Lung (tissue), 12 donors: ENCODE measurements around the gene JPH2. TPM values are rescaled to one million over a fixed set of nuclear protein-coding genes. Genes with fewer than 3 reads are reported as not detected.

ENCODE experiments used
- ATAC-seq: fragments of 200-7000 bp; cut with Tn5 transposase; one replicate; pipeline ENCODE4 v1.9.1; 2020; ENCODE audit warnings: moderate number of reproducible peaks; ENCODE audit not compliant: insufficient read depth, low FRiP score
- DNase-seq, 3 donors: peaks; one replicate each; pipeline ENCODE4 v3.0.0-alpha.2; 2013 to 2017
- H3K27ac ChIP-seq, 2 donors: one replicate each; pipeline ENCODE4 v1.5.1; 2013; ENCODE audit warnings: mild to moderate bottlenecking in 2 of 2, moderate library complexity in 2 of 2, control low read depth in 1 of 2, inconsistent platforms in 1 of 2, low read depth in 1 of 2, low read length in 1 of 2
- H3K27me3 ChIP-seq, 3 donors: one replicate each; pipeline ENCODE4 v1.5.1; 2013; ENCODE audit warnings: low read length in 2 of 3; ENCODE audit not compliant: control insufficient read depth in 3 of 3, insufficient read depth in 3 of 3
- H3K36me3 ChIP-seq, 4 donors: one replicate each; pipeline ENCODE4 v1.5.1; 2013; ENCODE audit warnings: low read length in 4 of 4, mild to moderate bottlenecking in 1 of 4, moderate library complexity in 1 of 4; ENCODE audit not compliant: control insufficient read depth in 4 of 4, insufficient read depth in 4 of 4
- H3K4me1 ChIP-seq, 5 donors: one replicate each; pipeline ENCODE4 v1.5.1; 2013; ENCODE audit warnings: low read length in 5 of 5, mild to moderate bottlenecking in 2 of 5, moderate library complexity in 1 of 5; ENCODE audit not compliant: control insufficient read depth in 5 of 5, insufficient read depth in 5 of 5
- H3K4me3 ChIP-seq: one replicate; pipeline ENCODE4 v1.5.1; 2013; ENCODE audit warnings: mild to moderate bottlenecking, control low read depth, moderate library complexity
- H3K9ac ChIP-seq, 2 donors: one replicate each; pipeline ENCODE4 v1.5.1; 2013; ENCODE audit warnings: low read length in 2 of 2, control low read depth in 1 of 2; ENCODE audit not compliant: insufficient read depth in 1 of 2
- H3K9me3 ChIP-seq, 4 donors: one replicate each; pipeline ENCODE4 v1.5.1; 2013; ENCODE audit warnings: low read length in 3 of 4, mild to moderate bottlenecking in 1 of 4, moderate library complexity in 1 of 4; ENCODE audit not compliant: control insufficient read depth in 4 of 4, insufficient read depth in 3 of 4
- WGBS, 2 donors: extraction: QIAGEN DNeasy Blood & Tissue Kit; methylation state at CpG; one replicate each; pipeline ENCODE4 v1.1.7; 2013; 5-methylcytosine and 5-hydroxymethylcytosine counted together
- polyA plus RNA-seq, 2 donors: library from polyadenylated mRNA; stranded (reverse); fragments of 200-250 nt; gene quantifications; one replicate each; pipeline ENCODE4 v1.2.1, GENCODE V29; 2013
- total RNA-seq, 2 donors: library from RNA; depleted of rRNA in 1 of 2; stranded (reverse); fragments of >200 nt in 1 of 2; gene quantifications; one replicate each; pipeline ENCODE4 v1.2.1, GENCODE V29; 2014 to 2021
- TF ChIP-seq, protein P1 (sequence below): IDR thresholded peaks from 2 replicates; pipeline ENCODE4 v1.5.1; 2012; ENCODE audit warnings: mild to moderate bottlenecking; ENCODE audit errors: control extremely low read depth, extremely low read depth
- donor health status: control.
- donor health status: control.
- donor health status: Bipolar disorder and iron deficiency.
- donor health status: healthy.
- donor health status: DM: yes; HTN: yes; CAD: no.

Gene JPH2
- total and polyA plus RNA-seq, 4 donors: 2.5 to 9.2 (median 2.7) TPM

DNA sequence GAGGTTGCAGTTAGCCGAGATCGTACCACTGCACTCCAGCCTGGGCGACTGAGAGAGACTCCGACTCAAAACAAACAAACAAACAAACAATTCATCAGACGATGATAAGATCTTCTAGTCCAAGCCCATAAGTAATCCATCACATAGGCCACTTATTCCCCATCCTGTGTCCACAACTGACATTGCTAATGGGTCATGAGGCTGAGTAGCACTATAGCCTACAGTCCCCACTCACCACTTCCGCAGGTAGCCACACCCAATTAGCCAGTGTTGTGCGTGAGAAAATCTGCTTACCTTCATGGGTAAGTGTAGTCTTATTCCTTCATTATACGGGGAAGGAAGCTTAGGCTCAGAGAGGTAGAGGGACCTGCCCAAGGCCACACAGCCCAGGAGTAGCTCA is 13.1 kb downstream of the JPH2 start:
- H3K27ac ChIP-seq: no peak overlapping the region
- peaks cover 0 to 12% (median 0%) of the 10 kb centered on the region in 5 donors for H3K4me1 ChIP-seq
- ATAC-seq (no peak), DNase-seq (no peak)
- H3K9ac ChIP-seq: no peak overlapping the region
- no peaks in the 10 kb centered on the region for H3K9me3 ChIP-seq
- no peak overlapping the region for H3K4me3 ChIP-seq
- TF ChIP-seq, protein P1, sequence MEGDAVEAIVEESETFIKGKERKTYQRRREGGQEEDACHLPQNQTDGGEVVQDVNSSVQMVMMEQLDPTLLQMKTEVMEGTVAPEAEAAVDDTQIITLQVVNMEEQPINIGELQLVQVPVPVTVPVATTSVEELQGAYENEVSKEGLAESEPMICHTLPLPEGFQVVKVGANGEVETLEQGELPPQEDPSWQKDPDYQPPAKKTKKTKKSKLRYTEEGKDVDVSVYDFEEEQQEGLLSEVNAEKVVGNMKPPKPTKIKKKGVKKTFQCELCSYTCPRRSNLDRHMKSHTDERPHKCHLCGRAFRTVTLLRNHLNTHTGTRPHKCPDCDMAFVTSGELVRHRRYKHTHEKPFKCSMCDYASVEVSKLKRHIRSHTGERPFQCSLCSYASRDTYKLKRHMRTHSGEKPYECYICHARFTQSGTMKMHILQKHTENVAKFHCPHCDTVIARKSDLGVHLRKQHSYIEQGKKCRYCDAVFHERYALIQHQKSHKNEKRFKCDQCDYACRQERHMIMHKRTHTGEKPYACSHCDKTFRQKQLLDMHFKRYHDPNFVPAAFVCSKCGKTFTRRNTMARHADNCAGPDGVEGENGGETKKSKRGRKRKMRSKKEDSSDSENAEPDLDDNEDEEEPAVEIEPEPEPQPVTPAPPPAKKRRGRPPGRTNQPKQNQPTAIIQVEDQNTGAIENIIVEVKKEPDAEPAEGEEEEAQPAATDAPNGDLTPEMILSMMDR: no peak
- no peaks in the 10 kb centered on the region for H3K36me3 ChIP-seq
- peaks cover 0 to 4% (median 3%) of the 10 kb centered on the region in 3 donors for H3K27me3 ChIP-seq
- WGBS, 2 donors: 73 to 83% methylated on average over 8 of the region's 8 CpGs

DNA sequence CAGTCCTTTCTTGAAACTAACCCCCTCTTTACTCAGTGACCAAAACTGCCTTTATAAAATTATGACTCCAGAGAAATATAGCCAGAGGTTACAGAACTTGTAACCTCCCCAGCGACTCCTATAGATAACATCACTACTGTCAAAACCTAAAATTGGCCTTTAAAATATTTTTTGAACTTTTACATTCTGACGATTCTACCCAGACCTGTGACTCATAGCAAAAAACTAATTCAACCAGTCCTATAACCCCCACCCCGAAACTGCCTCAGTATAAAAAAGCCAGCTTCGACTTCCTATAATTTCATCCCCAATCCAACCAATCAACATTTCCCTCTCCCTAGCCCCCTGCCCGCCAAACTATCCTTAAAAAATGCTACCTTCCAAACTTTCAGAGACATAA is 13.9 kb downstream of the JPH2 start:
- Histone ChIP-seq H3K9me3 (no peaks in the 10 kb centered on the region), H3K9ac (no peak overlapping the region), H3K27me3 (peaks cover 0 to 4% (median 3%) of the 10 kb centered on the region in 3 donors), H3K36me3 (no peaks in the 10 kb centered on the region), H3K4me3 (no peak overlapping the region), H3K27ac (no peak overlapping the region), H3K4me1 (peaks cover 0 to 12% (median 0%) of the 10 kb centered on the region in 5 donors)
- WGBS, 2 donors: 72 to 78% methylated on average over 5 of the region's 5 CpGs
- ATAC-seq (no peak), DNase-seq (no peak)
- TF ChIP-seq, protein P1: no peak

DNA sequence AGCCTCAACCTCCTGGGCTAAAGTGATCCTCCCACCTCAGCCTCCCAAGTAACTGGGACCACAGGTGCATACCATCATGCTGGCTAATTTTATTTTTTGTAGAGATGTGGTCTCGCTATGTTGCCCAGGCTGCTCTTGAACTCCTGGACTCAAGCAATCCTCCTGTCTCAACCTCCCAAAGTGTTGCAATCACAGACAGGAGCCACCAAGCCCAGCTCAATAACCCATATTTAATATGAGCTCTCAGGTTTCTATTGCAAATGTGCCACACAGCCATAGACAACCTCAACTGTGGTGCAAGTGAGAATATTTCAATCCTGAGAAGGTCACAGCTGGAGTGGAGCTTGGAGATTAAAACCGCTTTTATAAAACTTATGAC is 14.4 kb downstream of the JPH2 start:
- Histone ChIP-seq H3K36me3 (no peaks in the 10 kb centered on the region), H3K27ac (no peak overlapping the region), H3K27me3 (peaks cover 0 to 4% (median 3%) of the 10 kb centered on the region in 3 donors), H3K4me3 (no peak overlapping the region), H3K4me1 (peaks cover 0 to 15% (median 0%) of the 10 kb centered on the region in 5 donors), H3K9me3 (no peaks in the 10 kb centered on the region), H3K9ac (no peak overlapping the region)
- TF ChIP-seq, protein P1: no peak
- no peak for ATAC-seq
- DNase-seq: no peak
- WGBS, 2 donors: 90 to 92% methylated on average over 2 of the region's 2 CpGs
